ENCODE results near the gene ST6GALNAC3.

Gene ST6GALNAC3

GRCh38 chr1:76390456-76390855 is 315.9 kb downstream of the ST6GALNAC3 start:
- DNase-seq (ENCODE audit: low read depth, low spot score), result no peak
- H3K4me3 ChIP-seq (ENCODE audit: low read depth, low read length), result no peak overlapping the region
- POLR2A ChIA-PET, result no interaction called here
- no peak for TF ChIP-seq CTCF (IDR thresholded peaks at IDR 0.05; ENCODE audit: insufficient read depth, low read length, missing control alignments)
- CTCF ChIA-PET, result no interaction called here

- DNase-seq (ENCODE audit: low read depth, low spot score), result no peak
- ChIA-PET POLR2A (no interaction called here), CTCF (no interaction called here)
- TF ChIP-seq CTCF (IDR thresholded peaks at IDR 0.05; ENCODE audit: insufficient read depth, low read length, missing control alignments), result no peak
- H3K4me3 ChIP-seq (ENCODE audit: low read depth, low read length), result no peak overlapping the region
Observed at GRCh38 chr1:76395059-76395458, 320.5 kb downstream of the ST6GALNAC3 start.

DNA sequence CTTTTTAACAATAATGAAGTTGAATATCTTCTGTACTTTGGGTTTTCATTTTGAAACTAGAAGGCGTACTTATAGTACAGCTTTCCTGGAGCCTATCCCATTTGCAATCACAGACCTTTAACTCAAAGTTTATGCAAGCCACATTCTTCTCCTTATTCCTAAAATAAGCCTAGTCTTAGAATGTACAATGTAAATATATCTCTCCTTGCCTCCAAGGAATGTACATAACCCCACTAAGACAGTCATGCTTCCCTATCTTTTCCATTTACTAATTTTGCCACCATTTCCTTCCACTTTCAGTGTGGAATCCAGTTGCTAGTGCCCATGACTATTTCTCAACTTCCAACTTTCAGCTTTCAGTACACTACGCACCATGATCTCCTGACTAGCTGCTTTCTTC is 327.6 kb downstream of the ST6GALNAC3 start:
- ChIA-PET POLR2A (no interaction called here), CTCF (interaction anchor here (0.8 kb wide), 1 partner anchor 8 kb away, joined by 4 read pairs; no protein-coding TSS in a partner anchor)
- no peak for TF ChIP-seq CTCF (IDR thresholded peaks at IDR 0.05; ENCODE audit: insufficient read depth, low read length, missing control alignments)
- DNase-seq (ENCODE audit: low read depth, low spot score), result no peak
- no peak overlapping the region for H3K4me3 ChIP-seq (ENCODE audit: low read depth, low read length)

DNA sequence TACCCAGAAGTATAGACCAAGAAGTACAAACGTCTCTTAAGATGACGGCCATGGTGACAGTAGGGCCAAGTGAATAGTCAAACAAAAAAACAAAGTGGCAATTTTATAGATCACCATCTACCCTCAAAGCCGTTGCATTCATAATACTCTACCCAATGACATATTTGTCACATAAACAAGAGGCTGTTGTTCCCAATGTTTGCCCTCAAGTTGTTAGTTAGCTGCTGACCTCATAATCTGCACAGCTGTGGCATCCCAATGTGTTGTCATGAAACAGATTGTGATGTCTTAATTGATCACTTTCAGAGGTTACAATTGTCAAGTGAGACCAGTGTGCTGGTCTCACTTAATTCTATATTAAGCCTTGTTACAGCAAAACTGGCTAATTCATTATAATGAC is 333.8 kb downstream of the ST6GALNAC3 start:
- DNase-seq (ENCODE audit: low read depth, low spot score), result no peak
- no peak for TF ChIP-seq CTCF (IDR thresholded peaks at IDR 0.05; ENCODE audit: insufficient read depth, low read length, missing control alignments)
- ChIA-PET POLR2A (no interaction called here), CTCF (no interaction called here)
- H3K4me3 ChIP-seq (ENCODE audit: low read depth, low read length), result no peak overlapping the region

GRCh38 chr1:76410499-76410898 is 336.0 kb downstream of the ST6GALNAC3 start:
- no peak for DNase-seq (ENCODE audit: low read depth, low spot score)
- POLR2A ChIA-PET, result no interaction called here
- CTCF ChIA-PET, result no interaction called here
- TF ChIP-seq CTCF (IDR thresholded peaks at IDR 0.05; ENCODE audit: insufficient read depth, low read length, missing control alignments), result no peak
- H3K4me3 ChIP-seq (ENCODE audit: low read depth, low read length), result no peak overlapping the region

- no peak overlapping the region for H3K4me3 ChIP-seq (ENCODE audit: low read depth, low read length)
- DNase-seq (ENCODE audit: low read depth, low spot score), result no peak
- ChIA-PET CTCF (no interaction called here), POLR2A (no interaction called here)
- TF ChIP-seq CTCF (IDR thresholded peaks at IDR 0.05; ENCODE audit: insufficient read depth, low read length, missing control alignments), result no peak
Observed at GRCh38 chr1:76418531-76418930, 344.0 kb downstream of the ST6GALNAC3 start.

All from AG04449 (cell line).